OCI-LY3 (cell line): ENCODE results near the gene NTS.

Experiments
- EZH2phosphoT487 ChIP-seq: fragments of 200-600 bp; shearing (Covaris generic); IDR thresholded peaks from 2 replicates; pipeline ENCODE4 v1.6.1; 2018; ENCODE audit warnings: antibody characterized with exemption, mixed run types, low read depth
- TF ChIP-seq, protein P1 (sequence below): fragments of 200-600, 300-600 bp; sonication (generic); IDR thresholded peaks from 2 replicates; pipeline ENCODE4 v1.5.1; 2014; ENCODE audit warnings: antibody characterized with exemption, low read length, low read depth

- TF ChIP-seq, protein P1, sequence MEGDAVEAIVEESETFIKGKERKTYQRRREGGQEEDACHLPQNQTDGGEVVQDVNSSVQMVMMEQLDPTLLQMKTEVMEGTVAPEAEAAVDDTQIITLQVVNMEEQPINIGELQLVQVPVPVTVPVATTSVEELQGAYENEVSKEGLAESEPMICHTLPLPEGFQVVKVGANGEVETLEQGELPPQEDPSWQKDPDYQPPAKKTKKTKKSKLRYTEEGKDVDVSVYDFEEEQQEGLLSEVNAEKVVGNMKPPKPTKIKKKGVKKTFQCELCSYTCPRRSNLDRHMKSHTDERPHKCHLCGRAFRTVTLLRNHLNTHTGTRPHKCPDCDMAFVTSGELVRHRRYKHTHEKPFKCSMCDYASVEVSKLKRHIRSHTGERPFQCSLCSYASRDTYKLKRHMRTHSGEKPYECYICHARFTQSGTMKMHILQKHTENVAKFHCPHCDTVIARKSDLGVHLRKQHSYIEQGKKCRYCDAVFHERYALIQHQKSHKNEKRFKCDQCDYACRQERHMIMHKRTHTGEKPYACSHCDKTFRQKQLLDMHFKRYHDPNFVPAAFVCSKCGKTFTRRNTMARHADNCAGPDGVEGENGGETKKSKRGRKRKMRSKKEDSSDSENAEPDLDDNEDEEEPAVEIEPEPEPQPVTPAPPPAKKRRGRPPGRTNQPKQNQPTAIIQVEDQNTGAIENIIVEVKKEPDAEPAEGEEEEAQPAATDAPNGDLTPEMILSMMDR, result no peak
- TF ChIP-seq EZH2phosphoT487, result no peak
These were observed 53.1 kb downstream of the NTS start for GRCh38 chr12:85927166-85927565.
